ENCODE results near the gene HOXC12.

HOXC12 gene

DNA sequence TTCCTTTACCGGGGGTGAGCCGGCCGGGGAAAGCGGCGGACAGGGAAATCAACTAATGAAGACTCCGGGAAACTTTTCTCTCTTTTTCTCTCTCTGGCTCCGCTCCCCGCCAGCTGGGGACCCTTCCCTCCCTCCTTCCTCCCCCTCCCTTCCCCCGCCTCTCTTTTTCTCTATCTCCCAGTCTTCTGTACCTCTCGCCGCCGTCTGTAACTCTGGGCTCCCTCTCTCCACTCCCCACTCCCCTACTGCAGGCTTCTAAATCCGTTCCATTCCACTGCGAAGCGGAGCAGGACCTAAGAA, 11.3 kb downstream of the HOXC12 start:
- TF ChIP-seq, protein P1, sequence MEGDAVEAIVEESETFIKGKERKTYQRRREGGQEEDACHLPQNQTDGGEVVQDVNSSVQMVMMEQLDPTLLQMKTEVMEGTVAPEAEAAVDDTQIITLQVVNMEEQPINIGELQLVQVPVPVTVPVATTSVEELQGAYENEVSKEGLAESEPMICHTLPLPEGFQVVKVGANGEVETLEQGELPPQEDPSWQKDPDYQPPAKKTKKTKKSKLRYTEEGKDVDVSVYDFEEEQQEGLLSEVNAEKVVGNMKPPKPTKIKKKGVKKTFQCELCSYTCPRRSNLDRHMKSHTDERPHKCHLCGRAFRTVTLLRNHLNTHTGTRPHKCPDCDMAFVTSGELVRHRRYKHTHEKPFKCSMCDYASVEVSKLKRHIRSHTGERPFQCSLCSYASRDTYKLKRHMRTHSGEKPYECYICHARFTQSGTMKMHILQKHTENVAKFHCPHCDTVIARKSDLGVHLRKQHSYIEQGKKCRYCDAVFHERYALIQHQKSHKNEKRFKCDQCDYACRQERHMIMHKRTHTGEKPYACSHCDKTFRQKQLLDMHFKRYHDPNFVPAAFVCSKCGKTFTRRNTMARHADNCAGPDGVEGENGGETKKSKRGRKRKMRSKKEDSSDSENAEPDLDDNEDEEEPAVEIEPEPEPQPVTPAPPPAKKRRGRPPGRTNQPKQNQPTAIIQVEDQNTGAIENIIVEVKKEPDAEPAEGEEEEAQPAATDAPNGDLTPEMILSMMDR (conservative IDR thresholded peaks at IDR 0.05; ENCODE audit: low read depth, low read length): no peak
- H3K4me3 ChIP-seq (ENCODE audit: low read depth, low read length): no peak overlapping the region
- no peak for DNase-seq (ENCODE audit: low read depth)

DNA sequence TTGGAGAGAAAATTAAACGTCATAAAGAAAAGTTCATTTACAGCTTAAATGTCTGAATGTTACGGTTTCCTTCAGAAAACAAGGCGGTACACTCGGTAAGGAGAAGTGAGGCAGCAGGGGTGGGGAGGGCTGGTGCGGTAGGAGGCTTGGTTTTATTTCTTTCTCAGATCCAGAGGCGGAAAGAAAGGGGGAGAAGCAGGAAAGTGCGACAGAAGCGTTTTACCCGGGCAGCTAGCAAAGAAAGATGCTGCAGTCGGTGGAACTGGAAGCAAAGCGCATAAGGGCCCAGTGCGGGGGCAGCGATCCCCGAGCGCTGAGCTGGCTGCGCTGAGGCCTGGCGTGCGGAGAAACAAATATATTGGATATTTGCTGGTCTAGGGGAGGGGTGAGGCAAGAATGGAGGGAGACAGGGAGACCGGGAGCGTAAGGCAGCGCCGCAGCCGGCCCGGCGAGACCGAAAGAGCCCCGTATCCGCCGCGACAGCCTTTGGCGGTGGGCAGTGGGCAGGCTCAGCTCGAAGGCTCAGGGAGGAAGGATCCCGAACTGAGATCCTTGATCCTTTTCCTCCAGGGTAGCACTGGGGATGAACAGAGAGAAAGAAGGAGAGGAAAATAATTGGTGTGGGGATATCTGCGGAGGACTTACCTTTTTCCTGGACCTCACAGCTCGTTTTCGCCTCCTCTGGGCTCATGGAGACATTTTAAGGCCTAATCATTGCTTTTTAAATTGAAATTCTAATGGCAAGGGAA, 11.9 kb downstream of the HOXC12 start:
- TF ChIP-seq, protein P1 (conservative IDR thresholded peaks at IDR 0.05; ENCODE audit: low read depth, low read length): no peak
- no peak for DNase-seq (ENCODE audit: low read depth)
- H3K4me3 ChIP-seq (ENCODE audit: low read depth, low read length): no peak overlapping the region

DNA sequence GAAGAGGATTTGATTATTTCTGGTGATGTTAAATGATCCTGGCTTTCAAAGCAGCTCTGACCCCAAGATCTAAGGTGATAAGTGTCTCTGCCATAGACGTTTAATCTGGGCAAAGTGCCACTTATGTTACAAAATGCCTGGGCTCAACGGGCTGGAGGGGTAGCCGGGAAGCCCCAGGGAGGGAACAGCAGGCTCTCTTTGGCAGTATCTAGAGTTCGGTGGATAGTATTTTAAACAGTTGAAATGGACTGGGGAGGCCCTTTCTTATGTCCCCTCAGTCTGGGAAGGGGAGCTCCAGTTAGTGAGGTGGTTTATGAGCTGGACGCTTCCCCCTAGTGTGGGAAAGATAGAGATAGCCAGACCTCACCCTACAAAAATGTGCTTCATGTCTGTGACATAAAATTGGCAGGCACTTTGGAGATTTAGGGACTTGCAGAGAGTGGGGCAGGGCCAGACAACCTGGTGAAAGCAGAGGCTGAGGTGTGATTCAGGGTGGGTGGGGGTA, 12.8 kb downstream of the HOXC12 start:
- TF ChIP-seq, protein P1 (conservative IDR thresholded peaks at IDR 0.05; ENCODE audit: low read depth, low read length): no peak
- no peak overlapping the region for H3K4me3 ChIP-seq (ENCODE audit: low read depth, low read length)
- DNase-seq (ENCODE audit: low read depth): no peak

DNA sequence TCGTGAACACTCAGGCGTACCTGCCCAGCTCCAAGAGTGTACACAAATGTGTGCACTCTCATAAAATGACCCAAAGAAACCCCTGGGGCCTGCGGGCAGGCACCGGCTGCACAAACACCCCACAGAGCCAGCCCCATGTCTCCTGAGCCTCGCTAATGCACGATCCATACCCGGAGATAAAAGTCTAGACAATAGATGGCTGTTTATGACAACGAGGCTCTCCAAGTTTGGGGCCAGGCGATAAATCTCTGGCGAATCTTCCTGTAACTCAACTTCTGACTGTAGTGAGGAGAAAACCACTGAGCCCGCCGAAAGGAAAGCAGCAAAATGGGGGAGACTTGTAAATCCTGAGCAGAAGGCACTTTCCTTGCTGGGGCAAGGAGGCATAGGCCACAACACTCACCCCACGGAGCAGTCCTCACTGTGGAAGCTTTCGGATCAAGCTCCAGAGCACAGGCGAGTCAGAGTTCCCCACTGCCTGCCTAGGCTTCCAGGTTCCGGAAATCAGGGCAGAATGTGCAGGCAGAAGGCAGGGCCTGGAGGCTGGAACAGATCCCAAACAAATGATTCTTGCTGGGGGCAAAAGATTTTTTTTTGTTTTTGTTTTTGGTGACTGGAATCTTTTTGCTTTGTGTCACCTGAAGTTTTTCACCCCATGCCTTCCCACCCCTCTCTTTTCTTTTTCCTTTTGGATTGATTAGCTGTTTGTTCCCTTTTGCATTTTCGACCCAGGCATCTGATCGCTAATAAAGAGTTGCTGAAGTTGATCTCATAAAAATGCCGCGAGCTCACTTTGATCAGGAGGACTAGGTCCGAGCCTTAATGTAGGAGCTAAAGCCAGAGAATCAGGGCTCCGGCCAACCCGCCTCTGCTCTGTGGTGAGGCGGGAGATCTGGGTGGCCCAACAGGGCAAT, 13.8 kb downstream of the HOXC12 start:
- TF ChIP-seq, protein P1 (conservative IDR thresholded peaks at IDR 0.05; ENCODE audit: low read depth, low read length): no peak
- H3K4me3 ChIP-seq (ENCODE audit: low read depth, low read length): no peak overlapping the region
- DNase-seq (ENCODE audit: low read depth): no peak

DNA sequence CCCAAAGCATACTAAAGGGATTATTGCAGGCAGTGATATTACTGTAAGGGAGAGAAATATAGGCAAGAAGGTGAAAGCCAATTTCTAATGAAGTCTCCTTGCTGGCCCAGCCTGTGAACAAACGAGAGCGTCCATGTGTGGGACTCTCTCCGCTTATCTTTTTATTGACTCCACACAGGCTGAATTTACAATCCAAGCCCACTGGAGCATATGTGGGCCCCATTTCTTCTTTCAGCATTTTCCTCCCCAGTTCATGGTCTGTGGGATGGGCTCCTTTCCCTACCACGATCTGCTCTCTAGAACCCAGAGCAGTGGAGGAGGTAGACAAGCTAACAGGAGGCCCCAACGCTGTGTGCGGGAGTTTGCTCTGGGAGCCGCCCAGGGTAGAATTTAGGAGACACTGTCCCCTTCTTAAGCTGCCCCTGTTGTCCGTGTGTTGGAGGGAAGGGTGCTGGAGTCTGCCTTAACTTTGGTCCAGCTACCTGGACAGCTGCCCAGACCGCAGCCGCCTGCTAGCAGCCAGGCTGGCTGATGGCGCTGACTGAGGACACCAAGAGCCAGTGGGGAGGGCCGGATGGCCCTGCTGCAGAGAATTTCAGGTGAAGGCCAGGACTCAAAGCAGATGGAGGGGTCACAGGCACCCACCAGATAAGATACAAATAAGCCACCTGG, 15.0 kb downstream of the HOXC12 start:
- TF ChIP-seq, protein P1 (conservative IDR thresholded peaks at IDR 0.05; ENCODE audit: low read depth, low read length): no peak
- H3K4me3 ChIP-seq (ENCODE audit: low read depth, low read length): no peak overlapping the region
- no peak for DNase-seq (ENCODE audit: low read depth)

DNA sequence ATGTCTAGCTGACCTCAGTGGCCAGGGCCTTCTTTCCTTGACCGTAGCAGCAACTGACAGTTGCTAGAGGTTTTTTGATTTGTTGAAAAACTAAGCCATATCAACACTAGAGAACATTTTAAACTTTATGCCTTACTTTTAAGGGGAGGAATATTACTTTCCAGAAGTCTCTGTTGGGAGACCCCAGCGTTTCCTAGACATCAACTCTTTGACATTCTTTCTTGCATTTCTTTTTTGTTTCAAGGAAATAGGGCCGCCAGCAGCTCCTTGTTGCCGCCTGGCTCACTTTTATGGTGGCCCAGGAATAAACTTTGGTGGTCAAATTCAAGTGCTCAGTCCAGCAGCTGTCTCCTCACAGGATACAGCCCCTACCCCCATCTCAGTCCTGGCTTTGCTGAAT, 15.7 kb downstream of the HOXC12 start:
- no peak overlapping the region for H3K4me3 ChIP-seq (ENCODE audit: low read depth, low read length)
- TF ChIP-seq, protein P1 (conservative IDR thresholded peaks at IDR 0.05; ENCODE audit: low read depth, low read length): no peak
- DNase-seq (ENCODE audit: low read depth): no peak

All from choroid plexus epithelial cell (primary cell).